Adrenal gland (tissue), 12 donors: Measurements from ENCODE around the gene PHACTR2. TPM values are rescaled to one million over a fixed set of nuclear protein-coding genes. Genes with fewer than 3 reads are reported as not detected.
"Not testable (repeated sequence)": the region's sequence is repeated elsewhere in the genome, so short reads cannot be mapped to it uniquely, and the experiment has no call there.

Source experiments
- DNase-seq, 7 donors: peaks; one replicate each; pipeline ENCODE4 v3.0.0-alpha.2; 2019 to 2020
- H3K27ac ChIP-seq, 5 donors: fragments of 200-600 bp; sonication (generic) in 4 of 5; 1 replicate in 3 of 5; 2 replicates in 2 of 5; pipeline versions ENCODE4 v1.5.1 to v1.8.0; 2016 to 2020; ENCODE audit warnings: mild to moderate bottlenecking in 1 of 5
- H3K27me3 ChIP-seq: fragments of 200-600 bp; 2 replicates; pipeline ENCODE4 v1.8.0; 2021
- H3K36me3 ChIP-seq, 2 donors: fragments of 200-600 bp; replicated peaks in 1 of 2; 1 replicate in 1 of 2; 2 replicates in 1 of 2; pipeline versions ENCODE4 v1.5.1 to v1.8.0; 2018 to 2022
- H3K4me1 ChIP-seq, 2 donors: fragments of 200-600 bp; replicated peaks in 1 of 2; 1 replicate in 1 of 2; 2 replicates in 1 of 2; pipeline versions ENCODE4 v1.5.1 to v1.8.0; 2018 to 2021
- H3K4me3 ChIP-seq, 4 donors: fragments of 200-600 bp; sonication (generic) in 3 of 4; one replicate each; pipeline ENCODE4 v1.5.1; 2016 to 2018
- H3K9me3 ChIP-seq, 3 donors: fragments of 200-600 bp; sonication (generic) in 1 of 3; replicated peaks in 1 of 3; 1 replicate in 2 of 3; 2 replicates in 1 of 3; pipeline versions ENCODE4 v1.5.1 to v1.8.0; 2016 to 2021
- CTCF ChIP-seq, 6 experiments: fragments of 450-650 bp in 4 of 6; fragments of 200-600 bp in 2 of 6; sonication (generic) in 1 of 6; IDR thresholded peaks; 1 replicate in 5 of 6; 2 replicates in 1 of 6; pipeline versions ENCODE4 v1.5.1 to v1.8.0; 2016 to 2021; ENCODE audit warnings: antibody characterized with exemption in 6 of 6, mild to moderate bottlenecking in 2 of 6, moderate library complexity in 1 of 6
- POLR2A ChIP-seq, 2 donors: fragments of 450-650 bp; IDR thresholded peaks; one replicate each; pipeline ENCODE4 v1.6.1; 2017; ENCODE audit warnings: antibody characterized with exemption in 2 of 2, mild to moderate bottlenecking in 2 of 2, moderate library complexity in 1 of 2
- WGBS, 4 donors: extraction: QIAGEN DNeasy Blood & Tissue Kit in 2 of 4; methylation state at CpG; one replicate each; pipeline versions ENCODE4 v1.1.5 to v1.1.7; 2013 to 2017; 5-methylcytosine and 5-hydroxymethylcytosine counted together
- intact Hi-C, 2 donors: fragments of 100-400 bp; cut with DNase I; formaldehyde crosslinking; loops; one replicate each; pipeline versions ENCODE4 v1.14.1 to v1.15.0; 2022 to 2023
- polyA plus RNA-seq, 3 donors: library from polyadenylated mRNA; stranded (reverse); fragments of 200-250 nt in 2 of 3; fragments of 350-450 nt in 1 of 3; fragmentation: Illumina TruSeq in 1 of 3; extraction: RNeasy Lipid Tissue Mini Kit (QIAGEN cat#74804) in 1 of 3; gene quantifications; one replicate each; pipeline ENCODE4 v1.2.3, GENCODE V29; 2013 to 2014
- total RNA-seq, 9 donors: library from RNA; depleted of rRNA in 4 of 9; stranded (reverse); fragments of >200 nt in 4 of 9; fragments of 120-200 nt in 1 of 9; fragmentation: NEBNext Ultra II Directional in 1 of 9; extraction: Animal tissue kit (Norgen Biotek cat#: 25700) in 1 of 9; gene quantifications; one replicate each; pipeline versions ENCODE4 v1.1.0 to v1.2.4, GENCODE V29; 2013 to 2023
- donor health status: healthy with polysubstance abuse.
- donor health status: Bipolar disorder and iron deficiency.
- donor health status: DM: yes; HTN: yes; CAD: no.
- donor health status: DM: no; HTN: no; CAD: no.
- donor health status: DM: no; HTN: no; CAD: no.
- donor health status: DM: yes; HTN: yes; CAD: no.

Gene PHACTR2
- total and polyA plus RNA-seq, 12 donors: 12.1 to 315 (median 227) TPM

GRCh38 chr6:143733510-143733909 is 55.7 kb downstream of the PHACTR2 start:
- no peak for TF ChIP-seq CTCF (IDR thresholded peaks at IDR 0.05)
- Histone ChIP-seq H3K4me3 (no peak overlapping the region), H3K27ac (no peak overlapping the region), H3K27me3 (no peaks in the 10 kb centered on the region), H3K4me1 (peaks cover 25 to 45% of the 10 kb centered on the region in 2 donors), H3K36me3 (no peaks in the 10 kb centered on the region), H3K9me3 (no peaks in the 10 kb centered on the region)
- intact Hi-C loops: no loop called here
- DNase-seq: no peak
- 74 to 86% (median 84%) methylated on average over 1 of the region's 1 CpG for WGBS, 4 donors

GRCh38 chr6:143734641-143735063 is 56.9 kb downstream of the PHACTR2 start:
- intact Hi-C loops: no loop called here
- no peak for TF ChIP-seq CTCF (IDR thresholded peaks at IDR 0.05)
- no peak for TF ChIP-seq POLR2A (IDR thresholded peaks at IDR 0.05)
- DNase-seq: no peak
- peak overlapping the region in 1 of 4 donors; percentile 4 for H3K4me3 ChIP-seq
- WGBS, 4 donors: 4 to 14% (median 13%) methylated on average over 1 of the region's 1 CpG
- H3K27me3 ChIP-seq: no peaks in the 10 kb centered on the region
- peaks cover 25 to 47% of the 10 kb centered on the region in 2 donors for H3K4me1 ChIP-seq
- no peak overlapping the region for H3K27ac ChIP-seq
- H3K36me3 ChIP-seq: no peaks in the 10 kb centered on the region
- H3K9me3 ChIP-seq: no peaks in the 10 kb centered on the region

- Histone ChIP-seq H3K4me1 (peaks cover 35 to 39% of the 10 kb centered on the region in 2 donors), H3K27ac (peak overlapping the region in 1 of 5 donors; percentile 17)
- H3K27me3 ChIP-seq, H3K4me3 ChIP-seq, H3K9me3 ChIP-seq, H3K36me3 ChIP-seq, intact Hi-C loops: not testable (repeated sequence)
- 77 to 90% (median 87%) methylated on average over 12 of the region's 12 CpGs for WGBS, 4 donors
- peak in 2 of 7 donors; percentile 37 to 42 for DNase-seq
Observed at GRCh38 chr6:143738072-143738690, 60.4 kb downstream of the PHACTR2 start.

GRCh38 chr6:143739341-143739851 is 61.6 kb downstream of the PHACTR2 start:
- peaks cover 38 to 39% of the 10 kb centered on the region in 2 donors for H3K4me1 ChIP-seq

More at GRCh38 chr6:143739341-143739851, 61.6 kb downstream of the PHACTR2 start:
- WGBS, 4 donors: 92 to 95% (median 93%) methylated on average over 13 of the region's 13 CpGs
- no peak for DNase-seq
- Histone ChIP-seq H3K9me3 (no peaks in the 10 kb centered on the region), H3K4me3 (no peak overlapping the region), H3K36me3 (no peaks in the 10 kb centered on the region), H3K27me3 (no peaks in the 10 kb centered on the region), H3K27ac (no peak overlapping the region)
- TF ChIP-seq CTCF (IDR thresholded peaks at IDR 0.05): no peak
- TF ChIP-seq POLR2A (IDR thresholded peaks at IDR 0.05): no peak
- intact Hi-C loops: no loop called here
